BE2C (cell line): ENCODE results near the gene DCAF10.

Experiments used
- DNase-seq: peaks from one replicate; pipeline ENCODE4 v3.0.0-alpha.2; 2020
- H3K27me3 ChIP-seq: fragments of 250-450 bp; sonication (Bioruptor Pico); 2 replicates; pipeline ENCODE4 v1.5.1; 2020; ENCODE audit warnings: mild to moderate bottlenecking
- H3K36me3 ChIP-seq: fragments of 250-450 bp; sonication (Bioruptor Pico); 2 replicates; pipeline ENCODE4 v1.5.1; 2020; ENCODE audit warnings: mild to moderate bottlenecking
- H3K4me1 ChIP-seq: fragments of 250-450 bp; sonication (Bioruptor Pico); 2 replicates; pipeline ENCODE4 v1.5.1; 2020
- H3K4me3 ChIP-seq: 2 replicates; pipeline ENCODE4 v1.5.1; 2011; ENCODE audit warnings: low read depth, low read length
- H3K9me3 ChIP-seq: fragments of 250-450 bp; sonication (Bioruptor Pico); 2 replicates; pipeline ENCODE4 v1.5.1; 2020
- CTCF ChIP-seq: IDR thresholded peaks from 2 replicates; pipeline ENCODE4 v1.5.1; 2012; ENCODE audit warnings: mild to moderate bottlenecking, low read depth, low read length

The DCAF10 gene

GRCh38 chr9:37902796-37903646, 102.4 kb downstream of the DCAF10 start:
- DNase-seq: no peak
- no peaks in the 10 kb centered on the region; the same call in none of the 2 replicates for H3K4me1 ChIP-seq
- no peaks in the 10 kb centered on the region for H3K27me3 ChIP-seq
- TF ChIP-seq CTCF: no peak
- H3K4me3 ChIP-seq: peak overlapping the region; percentile 93
- peaks cover 12% of the 10 kb centered on the region for H3K36me3 ChIP-seq
- H3K9me3 ChIP-seq: no peaks in the 10 kb centered on the region

DNA sequence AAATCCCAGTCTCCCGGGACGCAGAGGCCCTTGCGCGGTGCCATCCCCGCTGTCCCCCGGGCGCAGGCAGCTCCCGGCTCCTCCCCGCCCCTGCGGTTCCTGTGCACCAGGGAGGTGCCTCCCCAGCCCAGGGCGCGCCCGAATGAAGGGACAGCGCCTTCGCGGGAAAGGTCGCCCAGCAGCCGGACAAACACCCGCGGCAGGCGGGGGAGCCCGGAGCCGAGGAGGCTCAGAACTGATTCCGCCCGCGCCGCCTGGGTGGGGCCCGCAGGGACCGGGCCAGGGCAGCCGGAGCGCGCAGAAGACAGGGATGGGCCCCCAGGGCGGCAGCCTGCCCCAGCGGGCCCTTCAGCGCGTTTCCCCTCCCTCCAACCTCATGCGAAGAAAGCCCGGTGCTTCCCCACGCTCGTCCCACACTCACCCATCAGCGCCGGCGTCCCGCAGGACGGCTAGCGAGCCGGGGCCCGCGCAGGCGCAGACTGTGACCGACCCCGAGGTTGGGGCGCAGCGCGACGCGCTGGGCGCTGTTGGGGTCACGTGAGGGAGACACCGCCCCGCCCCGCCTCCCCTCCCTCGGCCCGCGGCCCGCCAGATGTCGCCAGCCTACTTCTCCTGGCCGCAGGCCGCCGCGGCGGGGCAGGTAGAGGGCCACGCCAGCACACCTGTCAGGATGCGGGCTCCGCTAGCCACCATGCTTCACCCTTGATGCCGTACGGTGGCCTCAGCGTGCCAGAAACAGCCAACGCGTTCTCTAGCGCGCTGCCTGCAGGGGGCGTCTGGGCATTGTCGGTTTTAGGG, 103.2 kb downstream of the DCAF10 start, which contains the start of gene SLC25A51:
TSS of gene SLC25A51 (minus strand) at position 481 of the 798 bp plus-strand sequence. CDS start 15,577 bp downstream, outside the sequence.
- peak; percentile 89 for TF ChIP-seq CTCF
- peaks cover 6% of the 10 kb centered on the region for H3K36me3 ChIP-seq
- H3K27me3 ChIP-seq: no peaks in the 10 kb centered on the region
- peak; percentile 91 for DNase-seq
- H3K9me3 ChIP-seq: no peaks in the 10 kb centered on the region
- H3K4me1 ChIP-seq: no peaks in the 10 kb centered on the region; the same call in none of the 2 replicates
- H3K4me3 ChIP-seq: peak within 1 kb of the TSS; percentile 93

- H3K36me3 ChIP-seq: no peaks in the 10 kb centered on the region
- H3K4me1 ChIP-seq: no peaks in the 10 kb centered on the region; the same call in none of the 2 replicates
- no peaks in the 10 kb centered on the region for H3K9me3 ChIP-seq
- no peak for DNase-seq
- no peaks in the 10 kb centered on the region for H3K27me3 ChIP-seq
- no peak for TF ChIP-seq CTCF
- peak overlapping the region; percentile 93 for H3K4me3 ChIP-seq
Measured at GRCh38 chr9:37904445-37905130, 104.0 kb downstream of the DCAF10 start.

DNA sequence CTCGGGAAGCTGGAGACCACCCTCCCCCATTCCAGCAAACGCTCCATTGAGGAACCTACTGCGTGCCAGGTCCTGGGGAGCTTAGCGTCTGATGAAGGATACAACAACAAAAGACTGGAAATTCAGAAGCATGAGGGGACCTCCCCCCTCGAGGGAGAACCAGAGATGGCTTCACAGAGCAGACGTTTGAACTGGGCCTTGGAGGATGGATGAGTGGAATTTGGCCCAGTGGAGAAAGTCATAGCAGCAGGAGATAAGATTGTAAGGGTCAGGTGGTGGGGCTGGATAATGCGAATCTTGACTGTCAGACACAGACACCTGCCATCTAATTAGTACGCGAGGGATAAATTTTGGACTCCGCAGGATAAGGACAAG, 104.5 kb downstream of the DCAF10 start:
- Histone ChIP-seq H3K36me3 (no peaks in the 10 kb centered on the region), H3K27me3 (no peaks in the 10 kb centered on the region), H3K4me1 (no peaks in the 10 kb centered on the region; the same call in none of the 2 replicates), H3K9me3 (no peaks in the 10 kb centered on the region), H3K4me3 (no peak overlapping the region; the same call in 1 of the 2 replicates)
- no peak for DNase-seq
- TF ChIP-seq CTCF: no peak

DNA sequence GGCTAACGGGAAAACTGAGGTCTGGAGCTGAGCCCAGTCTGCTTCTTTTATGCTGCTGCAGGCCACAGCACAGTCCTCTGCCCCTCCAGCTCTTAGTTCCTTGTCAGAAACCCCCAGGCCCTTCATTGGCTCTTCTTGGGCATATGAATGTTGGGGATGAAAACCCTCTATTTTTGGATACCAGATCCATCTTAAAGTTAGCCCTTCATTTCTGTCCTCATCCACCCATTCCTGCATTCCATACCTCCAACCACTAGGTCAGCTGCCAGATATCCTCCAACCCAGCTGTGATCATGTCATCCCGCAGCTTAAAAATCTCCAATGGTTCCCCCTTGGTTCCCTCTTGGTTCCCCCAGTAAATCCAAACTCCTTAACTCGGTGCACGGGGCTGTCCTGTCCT, 105.2 kb downstream of the DCAF10 start:
- no peaks in the 10 kb centered on the region for H3K9me3 ChIP-seq
- no peaks in the 10 kb centered on the region for H3K27me3 ChIP-seq
- DNase-seq: no peak
- TF ChIP-seq CTCF: no peak
- H3K36me3 ChIP-seq: no peaks in the 10 kb centered on the region
- H3K4me1 ChIP-seq: no peaks in the 10 kb centered on the region; the same call in none of the 2 replicates
- no peak overlapping the region for H3K4me3 ChIP-seq
